H1 (cell line): ENCODE results near the gene PTPN2. TPM values are rescaled to one million over a fixed set of nuclear protein-coding genes. Genes with fewer than 3 reads are reported as not detected.

Experiments used
- CTCF ChIA-PET: fragments of 300-600 bp; sonication (Branson Sonifier 250); formaldehyde crosslinking; loops from one replicate; lab custom pipeline; 2021; ENCODE audit not compliant: partially characterized antibody; lab: Charles Lee
- POLR2A ChIA-PET: fragments of 300-600 bp; sonication (Branson Sonifier 250); formaldehyde crosslinking; loops from one replicate; lab custom pipeline; 2021; ENCODE audit warnings: inconsistent platforms; ENCODE audit not compliant: partially characterized antibody; lab: Charles Lee
- DNase-seq, 2 experiments: peaks; one replicate each; pipeline versions ENCODE4 v3.0.0 to v3.0.0-alpha.2; 2010 to 2022; ENCODE audit warnings: low spot score in 2 of 2, low read depth in 1 of 2, mixed read lengths in 1 of 2
- FAIRE-seq: peaks from 2 replicates; lab custom pipeline; 2011; peaks lifted over from hg19 to GRCh38; lab: Jason Lieb, UNC
- H2AFZ ChIP-seq: 2 replicates; pipeline ENCODE4 v1.8.1; 2012; ENCODE audit warnings: low read length, inconsistent platforms
- H2AK5ac ChIP-seq: 2 replicates; pipeline ENCODE4 v1.6.1; 2013; ENCODE audit warnings: low read depth, low read length
- H2BK120ac ChIP-seq: replicated peaks from 2 replicates; pipeline ENCODE3; 2013; ENCODE audit warnings: low read depth, low read length, inconsistent platforms
- H2BK12ac ChIP-seq: 2 replicates; pipeline ENCODE4 v1.6.1; 2013; ENCODE audit warnings: low read depth, low read length
- H2BK15ac ChIP-seq: 2 replicates; pipeline ENCODE4 v1.6.1; 2013; ENCODE audit warnings: low read length
- H2BK20ac ChIP-seq: 2 replicates; pipeline ENCODE4 v1.6.1; 2013; ENCODE audit warnings: low read length
- H2BK5ac ChIP-seq: 2 replicates; pipeline ENCODE4 v1.6.1; 2013; ENCODE audit warnings: low read depth, low read length
- H3K14ac ChIP-seq: 2 replicates; pipeline ENCODE4 v1.6.1; 2013; ENCODE audit warnings: inconsistent platforms; ENCODE audit not compliant: insufficient read length
- H3K18ac ChIP-seq: 2 replicates; pipeline ENCODE4 v1.6.1; 2013; ENCODE audit warnings: low read length; ENCODE audit errors: extremely low read depth
- H3K23ac ChIP-seq: 2 replicates; pipeline ENCODE4 v1.6.1; 2013; ENCODE audit warnings: inconsistent platforms; ENCODE audit not compliant: insufficient read length
- H3K23me2 ChIP-seq: 2 replicates; pipeline ENCODE4 v1.6.1; 2013; ENCODE audit warnings: low read depth, low read length
- H3K27ac ChIP-seq: 2 replicates; pipeline ENCODE4 v1.6.1; 2011; ENCODE audit warnings: low read depth, low read length, inconsistent platforms
- H3K27me3 ChIP-seq, 4 experiments: replicated peaks in 1 of 4; 1 replicate in 1 of 4; 2 replicates in 3 of 4; pipeline versions ENCODE4 v1.6.1 to v1.8.1; 2011 to 2013; ENCODE audit warnings: low read length in 3 of 4, mild to moderate bottlenecking in 3 of 4, inconsistent platforms in 2 of 4, mixed read lengths in 2 of 4, moderate library complexity in 1 of 4; ENCODE audit not compliant: control insufficient read depth in 3 of 4, insufficient read depth in 3 of 4; ENCODE audit errors: extremely low read depth in 1 of 4
- H3K36me3 ChIP-seq, 4 experiments: 2 replicates each; pipeline versions ENCODE4 v1.6.1 to v1.8.1; 2011 to 2013; ENCODE audit warnings: mild to moderate bottlenecking in 4 of 4, low read length in 3 of 4, moderate library complexity in 2 of 4, control low read depth in 1 of 4, inconsistent platforms in 1 of 4; ENCODE audit not compliant: insufficient read depth in 4 of 4, control insufficient read depth in 2 of 4
- H3K4ac ChIP-seq: replicated peaks from 2 replicates; pipeline ENCODE3; 2013; ENCODE audit warnings: low read length, low read depth, mixed read lengths, inconsistent platforms; ENCODE audit not compliant: insufficient read length
- H3K4me1 ChIP-seq, 4 experiments: replicated peaks in 1 of 4; 1 replicate in 1 of 4; 2 replicates in 3 of 4; pipeline versions ENCODE4 v1.6.1 to v1.8.1; 2011 to 2013; ENCODE audit warnings: low read length in 3 of 4, inconsistent platforms in 2 of 4, mixed read lengths in 1 of 4; ENCODE audit not compliant: insufficient read depth in 4 of 4, control insufficient read depth in 3 of 4
- H3K4me2 ChIP-seq, 2 experiments: 2 replicates each; pipeline versions ENCODE4 v1.6.1 to v1.8.1; 2011 to 2013; ENCODE audit warnings: low read depth in 2 of 2, low read length in 2 of 2, control low read depth in 1 of 2, inconsistent platforms in 1 of 2, mild to moderate bottlenecking in 1 of 2; ENCODE audit not compliant: insufficient read depth in 1 of 2
- H3K4me3 ChIP-seq, 4 experiments: fragments of 200-600, 300-600 bp in 1 of 4; sonication (generic), shearing (Covaris generic), sonication (Bioruptor Twin) in 1 of 4; 2 replicates each; pipeline versions ENCODE4 v1.5.1 to v1.8.1; 2011 to 2016; ENCODE audit warnings: low read length in 4 of 4, low read depth in 3 of 4, control low read depth in 2 of 4, inconsistent platforms in 2 of 4, mild to moderate bottlenecking in 2 of 4, mixed read lengths in 1 of 4, moderate library complexity in 1 of 4; ENCODE audit not compliant: insufficient read depth in 2 of 4; ENCODE audit errors: extremely low read depth in 1 of 4
- H3K56ac ChIP-seq: replicated peaks from 2 replicates; pipeline ENCODE3; 2013; ENCODE audit warnings: low read depth, mild to moderate bottlenecking, mixed read lengths, low read length, inconsistent platforms; ENCODE audit not compliant: insufficient read length
- H3K79me1 ChIP-seq: 2 replicates; pipeline ENCODE4 v1.6.1; 2013; ENCODE audit warnings: low read depth, low read length, control low read depth
- H3K79me2 ChIP-seq, 2 experiments: 2 replicates each; pipeline versions ENCODE4 v1.6.1 to v1.8.1; 2012 to 2013; ENCODE audit warnings: low read length in 2 of 2, mild to moderate bottlenecking in 2 of 2, inconsistent platforms in 1 of 2; ENCODE audit not compliant: insufficient read depth in 2 of 2, control insufficient read depth in 1 of 2
- H3K9ac ChIP-seq, 4 experiments: replicated peaks in 1 of 4; 1 replicate in 1 of 4; 2 replicates in 3 of 4; pipeline versions ENCODE4 v1.6.1 to v1.8.1; 2011 to 2013; ENCODE audit warnings: low read depth in 3 of 4, low read length in 3 of 4, control low read depth in 2 of 4, mild to moderate bottlenecking in 2 of 4, moderate library complexity in 2 of 4, inconsistent platforms in 1 of 4; ENCODE audit errors: extremely low read depth in 1 of 4
- H3K9me3 ChIP-seq, 2 experiments: 2 replicates each; pipeline versions ENCODE4 v1.6.1 to v1.8.1; 2012 to 2013; ENCODE audit warnings: mild to moderate bottlenecking in 2 of 2, moderate library complexity in 2 of 2, control low read depth in 1 of 2, inconsistent platforms in 1 of 2, low read depth in 1 of 2, low read length in 1 of 2, mixed read lengths in 1 of 2; ENCODE audit not compliant: insufficient read depth in 2 of 2
- H4K20me1 ChIP-seq, 2 experiments: replicated peaks in 1 of 2; 2 replicates each; pipeline versions ENCODE3 to v1.8.1; 2011 to 2013; ENCODE audit warnings: inconsistent platforms in 2 of 2, low read length in 2 of 2, mild to moderate bottlenecking in 1 of 2; ENCODE audit not compliant: insufficient read depth in 2 of 2, control insufficient read depth in 1 of 2
- H4K5ac ChIP-seq: 2 replicates; pipeline ENCODE4 v1.6.1; 2013; ENCODE audit warnings: low read length, low read depth, mixed read lengths, inconsistent platforms; ENCODE audit not compliant: insufficient read length
- H4K8ac ChIP-seq: 2 replicates; pipeline ENCODE4 v1.8.0; 2013; ENCODE audit warnings: mild to moderate bottlenecking, moderate library complexity, low read length, inconsistent platforms; ENCODE audit not compliant: insufficient read depth; ENCODE audit errors: extremely low read depth
- H4K91ac ChIP-seq: replicated peaks from 2 replicates; pipeline ENCODE3; 2013; ENCODE audit warnings: low read length, mixed read lengths, inconsistent platforms; ENCODE audit not compliant: insufficient read length
- BCL11A ChIP-seq, 2 experiments: IDR thresholded peaks; one replicate each; pipeline ENCODE4 v1.6.1; 2011; ENCODE audit warnings: low read depth in 2 of 2, low read length in 2 of 2, mild to moderate bottlenecking in 2 of 2
- CHD2 ChIP-seq: IDR thresholded peaks from 2 replicates; pipeline ENCODE4 v1.6.1; 2012; ENCODE audit warnings: low read length, improper control_type of control experiment
- CTBP2 ChIP-seq: IDR thresholded peaks from 2 replicates; pipeline ENCODE4 v1.7.0; 2011; ENCODE audit warnings: borderline replicate concordance, mild to moderate bottlenecking, moderate library complexity, mixed read lengths, low read length; ENCODE audit not compliant: insufficient read depth, insufficient read length
- EZH2 ChIP-seq: fragments of 200-600 bp; sonication (generic); IDR thresholded peaks from 2 replicates; pipeline ENCODE4 v1.7.1; 2012; ENCODE audit warnings: low read depth, mild to moderate bottlenecking, moderate library complexity, low read length, inconsistent platforms; ENCODE audit not compliant: severe bottlenecking
- GTF2F1 ChIP-seq: IDR thresholded peaks from 2 replicates; pipeline ENCODE4 v1.6.1; 2012; ENCODE audit warnings: low read depth, low read length, improper control_type of control experiment, borderline replicate concordance
- HDAC2 ChIP-seq, 2 experiments: fragments of 300-600 bp in 1 of 2; sonication (generic) in 1 of 2; IDR thresholded peaks; 2 replicates each; pipeline ENCODE4 v1.6.1; 2011 to 2012; ENCODE audit warnings: low read depth in 2 of 2, low read length in 2 of 2, mild to moderate bottlenecking in 2 of 2, moderate library complexity in 2 of 2, borderline replicate concordance in 1 of 2, inconsistent platforms in 1 of 2
- KDM1A ChIP-seq: fragments of 200-600, 300-600 bp; sonication (generic); IDR thresholded peaks from 2 replicates; pipeline ENCODE4 v1.7.1; 2016; ENCODE audit warnings: mild to moderate bottlenecking, low read length, borderline replicate concordance
- KDM5A ChIP-seq: fragments of 200-600 bp; IDR thresholded peaks from 2 replicates; pipeline ENCODE4 v1.7.1; 2012; ENCODE audit warnings: mild to moderate bottlenecking, low read length, inconsistent platforms, mixed read lengths
- NRF1 ChIP-seq: IDR thresholded peaks from 2 replicates; pipeline ENCODE4 v1.6.1; 2011; ENCODE audit warnings: mild to moderate bottlenecking, low read depth, low read length, improper control_type of control experiment
- SAP30 ChIP-seq: fragments of 300-600 bp; sonication (generic); IDR thresholded peaks from 2 replicates; pipeline ENCODE4 v1.7.1; 2012; ENCODE audit warnings: low read length, moderate library complexity, mild to moderate bottlenecking, inconsistent platforms; ENCODE audit not compliant: insufficient read depth, insufficient replicate concordance
- SIRT6 ChIP-seq: IDR thresholded peaks from one replicate; pipeline ENCODE4 v1.7.1; 2012; ENCODE audit warnings: low read length, inconsistent platforms
- SIX5 ChIP-seq: IDR thresholded peaks from 2 replicates; pipeline ENCODE4 v1.6.1; 2011; ENCODE audit warnings: mild to moderate bottlenecking, low read depth, low read length
- TAF1 ChIP-seq: IDR thresholded peaks from 2 replicates; pipeline ENCODE4 v1.6.1; 2011; ENCODE audit warnings: mild to moderate bottlenecking, low read depth, low read length
- WGBS, 2 experiments: shearing (Covaris generic) in 1 of 2; methylation state at CpG; one replicate each; pipeline versions ENCODE4 v1.1.6 to v1.1.7; 2013 to 2015; ENCODE audit warnings: low lambda C conversion rate in 2 of 2, mixed read lengths in 2 of 2, inconsistent platforms in 1 of 2, low coverage in 1 of 2, missing lambda C conversion rate in 1 of 2; ENCODE audit not compliant: insufficient replicate concordance in 2 of 2, insufficient coverage in 1 of 2, insufficient read length in 1 of 2; ENCODE audit errors: extremely low coverage in 1 of 2, missing lambda C conversion rate in 1 of 2; 5-methylcytosine and 5-hydroxymethylcytosine counted together
- polyA plus RNA-seq, 7 experiments: library from polyadenylated mRNA; depleted of rRNA in 3 of 7; stranded (reverse) in 5 of 7; unstranded in 2 of 7; fragments of >200 nt in 5 of 7; fragments of 200-250 nt in 2 of 7; gene quantifications; 1 replicate in 5 of 7; 2 replicates in 1 of 7; 4 replicates in 1 of 7; pipeline versions ENCODE4 v1.2.1 to v1.2.3, GENCODE V29; 2011 to 2013; ENCODE audit warnings: missing spikeins in 2 of 7, mixed read lengths in 2 of 7
- total RNA-seq: library from RNA; stranded (reverse); fragmentation: NEBNext Ultra II Directional; extraction: Animal tissue kit (Norgen Biotek cat#: 25700); gene quantifications from 2 replicates; pipeline ENCODE4 v1.2.1, GENCODE V29; 2021

PTPN2 gene
- total and polyA plus RNA-seq, 2 of the 8 experiments (the other 6 are each of a cell fraction or from before 2014, with no cell fraction given): 16.4 to 54.0 TPM

DNA sequence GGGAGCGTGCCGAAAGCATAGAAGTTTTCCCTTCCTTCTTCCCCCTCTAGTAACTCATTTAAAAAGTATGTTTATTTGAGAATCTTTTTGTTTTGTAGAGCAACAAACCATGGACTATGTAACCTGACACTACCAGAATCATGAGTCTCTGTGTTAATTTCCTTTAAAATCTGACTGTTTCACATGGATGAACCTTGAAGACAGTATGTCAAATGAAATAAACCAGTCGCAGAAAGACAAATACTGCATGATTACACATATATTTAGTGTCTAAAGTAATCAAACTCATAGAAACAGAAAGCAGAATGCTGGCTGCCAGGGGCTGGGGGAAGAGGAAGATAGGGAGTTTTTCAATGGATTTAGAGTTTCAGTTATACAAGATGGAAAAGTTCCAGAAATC, 32.3 kb downstream of the PTPN2 start:
- Histone ChIP-seq H4K91ac (no peak overlapping the region), H2BK12ac (no peak overlapping the region), H2AFZ (no peak overlapping the region), H3K27me3 (no peaks in the 10 kb centered on the region), H2AK5ac (no peak overlapping the region), H2BK120ac (no peak overlapping the region), H4K8ac (no peak overlapping the region), H3K79me2 (peaks cover 0 to 53% of the 10 kb centered on the region in 2 experiments; a peak in 2 of 4 replicates), H3K9ac (no peak overlapping the region), H3K14ac (no peak overlapping the region), H3K23ac (no peak overlapping the region), H4K20me1 (peaks cover 0 to 3% of the 10 kb centered on the region in 2 experiments), H3K27ac (no peak overlapping the region), H4K5ac (no peak overlapping the region), H3K4me3 (no peak overlapping the region), H3K23me2 (no peaks in the 10 kb centered on the region), H3K18ac (no peak overlapping the region), H2BK5ac (no peak overlapping the region), H2BK20ac (no peak overlapping the region), H3K9me3 (no peaks in the 10 kb centered on the region), H3K4ac (no peak overlapping the region), H3K56ac (no peak overlapping the region), H3K79me1 (peaks cover 2% of the 10 kb centered on the region), H3K36me3 (peaks cover 0 to 3% (median under 1%) of the 10 kb centered on the region in 4 experiments; a peak in 3 of 8 replicates), H3K4me2 (no peak overlapping the region), H3K4me1 (peaks cover 0 to 2% (median 0%) of the 10 kb centered on the region in 4 experiments; a peak in 1 of 7 replicates), H2BK15ac (no peak overlapping the region)
- FAIRE-seq: no peak
- WGBS, 2 experiments: 90% methylated on average over 3 of the region's 3 CpGs; no CpG with 5 or more reads in 1 of the 2 experiments
- POLR2A ChIA-PET: no interaction called here
- CTCF ChIA-PET: interaction anchor here (1.7 kb wide), 1 partner anchor 10 kb away, joined by 4 read pairs; no protein-coding TSS in a partner anchor
- DNase-seq: no peak
- TF ChIP-seq SIX5 (no peak), TAF1 (no peak), BCL11A (IDR thresholded peaks at IDR 0.05; ENCODE audit: low read depth in 2 of 2, low read length in 2 of 2) (no peak), SIRT6 (no peak), EZH2 (no peak), KDM1A (no peak), CHD2 (no peak), GTF2F1 (no peak), NRF1 (no peak), KDM5A (no peak), SAP30 (no peak), CTBP2 (no peak), HDAC2 (IDR thresholded peaks at IDR 0.05; ENCODE audit: borderline replicate concordance in 1 of 2, low read depth in 2 of 2, low read length in 2 of 2) (no peak)
